GM23248 (cell line): Measurements from ENCODE around the gene MYO1E. TPM values are rescaled to one million over a fixed set of nuclear protein-coding genes. Genes with fewer than 3 reads are reported as not detected.

Experiments
- DNase-seq: peaks from one replicate; pipeline ENCODE4 v3.0.0-alpha.2; 2015
- H2AFZ ChIP-seq: fragments of 200-600 bp; sonication (generic); 2 replicates; pipeline ENCODE4 v1.6.1; 2016; ENCODE audit warnings: antibody characterized with exemption
- H3F3A ChIP-seq: fragments of 200-600 bp; sonication (generic); 2 replicates; pipeline ENCODE4 v1.6.1; 2016; ENCODE audit warnings: mild to moderate bottlenecking, antibody characterized with exemption, mixed run types; ENCODE audit not compliant: insufficient read depth
- H3K27ac ChIP-seq: fragments of 200-600 bp; sonication (generic); 2 replicates; pipeline ENCODE4 v1.5.1; 2016; ENCODE audit warnings: mild to moderate bottlenecking
- H3K27me3 ChIP-seq: fragments of 200-600 bp; sonication (generic); replicated peaks from 2 replicates; pipeline ENCODE4 v1.6.1; 2016; ENCODE audit warnings: mild to moderate bottlenecking; ENCODE audit not compliant: insufficient read depth
- H3K36me3 ChIP-seq: fragments of 200-600 bp; sonication (generic); 2 replicates; pipeline ENCODE4 v1.6.1; 2016; ENCODE audit warnings: low read depth, mild to moderate bottlenecking
- H3K4me1 ChIP-seq: fragments of 200-600 bp; sonication (generic); 2 replicates; pipeline ENCODE4 v1.6.1; 2016; ENCODE audit warnings: mild to moderate bottlenecking; ENCODE audit not compliant: insufficient read depth
- H3K4me2 ChIP-seq: fragments of 200-600 bp; sonication (generic); one replicate; pipeline ENCODE4 v1.6.1; 2016; ENCODE audit warnings: mild to moderate bottlenecking; ENCODE audit not compliant: unreplicated experiment
- H3K4me3 ChIP-seq: fragments of 200-600 bp; sonication (generic); 2 replicates; pipeline ENCODE4 v1.5.1; 2016; ENCODE audit warnings: mild to moderate bottlenecking
- H3K79me2 ChIP-seq: fragments of 200-600 bp; sonication (generic); 2 replicates; pipeline ENCODE4 v1.6.1; 2016; ENCODE audit warnings: mild to moderate bottlenecking; ENCODE audit not compliant: insufficient read depth
- H3K9ac ChIP-seq: fragments of 200-600 bp; sonication (generic); 2 replicates; pipeline ENCODE4 v1.6.1; 2016; ENCODE audit warnings: mild to moderate bottlenecking
- H3K9me2 ChIP-seq: fragments of 200-600 bp; sonication (generic); 2 replicates; pipeline ENCODE4 v1.6.1; 2016; ENCODE audit warnings: mixed run types, mild to moderate bottlenecking, moderate library complexity; ENCODE audit not compliant: insufficient read depth
- H3K9me3 ChIP-seq: fragments of 200-600 bp; sonication (generic); one replicate; pipeline ENCODE4 v1.6.1; 2017; ENCODE audit warnings: low read depth
- H4K20me1 ChIP-seq: fragments of 200-600 bp; sonication (generic); 2 replicates; pipeline ENCODE4 v1.6.0; 2016; ENCODE audit not compliant: insufficient read depth
- EZH2 ChIP-seq: fragments of 200-600 bp; sonication (generic); IDR thresholded peaks from 2 replicates; pipeline ENCODE4 v1.6.1; 2018; ENCODE audit warnings: antibody characterized with exemption, mild to moderate bottlenecking; ENCODE audit not compliant: insufficient read depth, poor library complexity, severe bottlenecking
- EZH2phosphoT487 ChIP-seq: fragments of 200-600 bp; sonication (generic); IDR thresholded peaks from 2 replicates; pipeline ENCODE4 v1.6.1; 2018; ENCODE audit warnings: antibody characterized with exemption, moderate library complexity, mild to moderate bottlenecking, low read depth; ENCODE audit not compliant: insufficient read depth
- WGBS, 2 experiments: methylation state at CpG; one replicate each; pipeline ENCODE4 v1.1.6; 2015 to 2017; ENCODE audit warnings: low lambda C conversion rate in 2 of 2, low coverage in 1 of 2; ENCODE audit errors: missing lambda C conversion rate in 2 of 2; 5-methylcytosine and 5-hydroxymethylcytosine counted together
- in situ Hi-C: fragments of 300-500 bp; cut with MboI; formaldehyde crosslinking; loops from 2 replicates; pipeline ENCODE4 v1.15.0; 2020
- polyA plus RNA-seq: library from polyadenylated mRNA; unstranded; fragments of >200 nt; fragmentation: Nextera tagmentation; extraction: Ambion mirVana; gene quantifications from 2 replicates; pipeline ENCODE4 v1.2.1, GENCODE V29; 2016
- total RNA-seq: library from RNA; depleted of rRNA; stranded (reverse); fragments of >200 nt; shearing (Covaris generic); gene quantifications from 2 replicates; pipeline ENCODE4 v1.2.3, GENCODE V29; 2014

Gene MYO1E
- total and polyA plus RNA-seq, 2 experiments from 2014 or later: 155 to 190 TPM

GRCh38 chr15:59244337-59244736, 128.3 kb downstream of the MYO1E start:
- H3K27me3 ChIP-seq: no peaks in the 10 kb centered on the region
- no peak overlapping the region for H3K4me3 ChIP-seq
- H3K27ac ChIP-seq: no peak overlapping the region
- in situ Hi-C loops: no loop called here
- no peaks in the 10 kb centered on the region for H3F3A ChIP-seq
- H3K4me2 ChIP-seq: no peak overlapping the region
- no peak overlapping the region for H2AFZ ChIP-seq
- no peaks in the 10 kb centered on the region for H3K4me1 ChIP-seq
- peaks cover 25% of the 10 kb centered on the region for H3K36me3 ChIP-seq
- no peak for DNase-seq
- H3K9me3 ChIP-seq: no peaks in the 10 kb centered on the region
- WGBS, 2 experiments: 95 to 98% methylated on average over 3 of the region's 3 CpGs
- no peaks in the 10 kb centered on the region for H3K9me2 ChIP-seq
- peaks cover 58% of the 10 kb centered on the region for H3K79me2 ChIP-seq
- H4K20me1 ChIP-seq: no peaks in the 10 kb centered on the region
- H3K9ac ChIP-seq: no peak overlapping the region
- TF ChIP-seq EZH2phosphoT487 (no peak), EZH2 (no peak)

- H3K4me2 ChIP-seq: no peak overlapping the region
- H3K4me1 ChIP-seq: no peaks in the 10 kb centered on the region
- no peaks in the 10 kb centered on the region for H3F3A ChIP-seq
- no peak overlapping the region for H3K4me3 ChIP-seq
- no peak for DNase-seq
- no peak overlapping the region for H2AFZ ChIP-seq
- H3K9ac ChIP-seq: no peak overlapping the region
- no peak overlapping the region for H3K27ac ChIP-seq
- H4K20me1 ChIP-seq: no peaks in the 10 kb centered on the region
- WGBS, 2 experiments: 47 to 48% methylated on average over 5 of the region's 5 CpGs
- peaks cover 25% of the 10 kb centered on the region for H3K36me3 ChIP-seq
- TF ChIP-seq EZH2 (no peak), EZH2phosphoT487 (no peak)
- no peaks in the 10 kb centered on the region for H3K9me2 ChIP-seq
- no peaks in the 10 kb centered on the region for H3K27me3 ChIP-seq
- peaks cover 61% of the 10 kb centered on the region for H3K79me2 ChIP-seq
- H3K9me3 ChIP-seq: no peaks in the 10 kb centered on the region
- in situ Hi-C loops: no loop called here
Measured at GRCh38 chr15:59243622-59244021, 129.0 kb downstream of the MYO1E start.

GRCh38 chr15:59242649-59243048, 130.0 kb downstream of the MYO1E start:
- Histone ChIP-seq H2AFZ (no peak overlapping the region), H3K4me1 (0 out of 2 replicates have a peak, but pooled peaks cover 1% of the 10 kb centered on the region), H4K20me1 (no peaks in the 10 kb centered on the region), H3K4me3 (no peak overlapping the region), H3K79me2 (peaks cover 69% of the 10 kb centered on the region), H3K9me3 (no peaks in the 10 kb centered on the region), H3K4me2 (no peak overlapping the region), H3F3A (peaks cover 6% of the 10 kb centered on the region; the same call in 1 of the 2 replicates), H3K27ac (no peak overlapping the region), H3K9ac (no peak overlapping the region), H3K9me2 (no peaks in the 10 kb centered on the region), H3K36me3 (peaks cover 25% of the 10 kb centered on the region), H3K27me3 (no peaks in the 10 kb centered on the region)
- DNase-seq: peak; percentile 23
- 50 to 54% methylated on average over 2 of the region's 2 CpGs for WGBS, 2 experiments
- in situ Hi-C loops: no loop called here
- TF ChIP-seq EZH2phosphoT487 (no peak), EZH2 (no peak)

- no peak for TF ChIP-seq EZH2phosphoT487
- TF ChIP-seq EZH2: no peak
- no peaks in the 10 kb centered on the region for H3K9me2 ChIP-seq
- H3K79me2 ChIP-seq: peaks cover 69% of the 10 kb centered on the region
- no peak for DNase-seq
- H3K9ac ChIP-seq: no peak overlapping the region
- no peak overlapping the region for H2AFZ ChIP-seq
- WGBS, 2 experiments: 84 to 86% methylated on average over 5 of the region's 5 CpGs
- H3K4me1 ChIP-seq: peaks cover 12% of the 10 kb centered on the region
- H3K36me3 ChIP-seq: peaks cover 33% of the 10 kb centered on the region
- H3K27ac ChIP-seq: no peak overlapping the region
- H3K4me3 ChIP-seq: no peak overlapping the region
- H4K20me1 ChIP-seq: no peaks in the 10 kb centered on the region
- H3K27me3 ChIP-seq: no peaks in the 10 kb centered on the region
- H3K9me3 ChIP-seq: no peaks in the 10 kb centered on the region
- peaks cover 23% of the 10 kb centered on the region; the same call in 1 of the 2 replicates for H3F3A ChIP-seq
- in situ Hi-C loops: no loop called here
- H3K4me2 ChIP-seq: no peak overlapping the region
Measured at GRCh38 chr15:59240036-59240435, 132.6 kb downstream of the MYO1E start.

GRCh38 chr15:59237924-59238331, 134.7 kb downstream of the MYO1E start:
- WGBS, 2 experiments: 83 to 88% methylated on average over 5 of the region's 5 CpGs
- in situ Hi-C loops: no loop called here
- Histone ChIP-seq H3K9ac (no peak overlapping the region), H3K4me3 (no peak overlapping the region), H3K36me3 (peaks cover 21% of the 10 kb centered on the region), H3K9me2 (no peaks in the 10 kb centered on the region), H3K4me1 (peaks cover 15% of the 10 kb centered on the region), H3K27ac (no peak overlapping the region), H3K9me3 (no peaks in the 10 kb centered on the region), H2AFZ (no peak overlapping the region), H3K79me2 (peaks cover 56% of the 10 kb centered on the region), H3K4me2 (no peak overlapping the region), H3F3A (peaks cover 26% of the 10 kb centered on the region), H4K20me1 (no peaks in the 10 kb centered on the region), H3K27me3 (no peaks in the 10 kb centered on the region)
- no peak for TF ChIP-seq EZH2
- TF ChIP-seq EZH2phosphoT487: no peak
- peak; percentile 33 for DNase-seq
